Measurements from ENCODE around the gene TNIK.

The TNIK gene

GRCh38 chr3:171498921-171499320 is 38.7 kb upstream of the TNIK start:
- TF ChIP-seq ZFX (IDR thresholded peaks at IDR 0.05; ENCODE audit: borderline replicate concordance), result no peak
- TF ChIP-seq CTCF (IDR thresholded peaks at IDR 0.05), result no peak
- H3K27ac ChIP-seq, result no peak overlapping the region

GRCh38 chr3:171497468-171497867 is 37.3 kb upstream of the TNIK start:
- no peak for TF ChIP-seq ZFX (IDR thresholded peaks at IDR 0.05; ENCODE audit: borderline replicate concordance)
- TF ChIP-seq CTCF (IDR thresholded peaks at IDR 0.05), result no peak
- H3K27ac ChIP-seq, result no peak overlapping the region

DNA sequence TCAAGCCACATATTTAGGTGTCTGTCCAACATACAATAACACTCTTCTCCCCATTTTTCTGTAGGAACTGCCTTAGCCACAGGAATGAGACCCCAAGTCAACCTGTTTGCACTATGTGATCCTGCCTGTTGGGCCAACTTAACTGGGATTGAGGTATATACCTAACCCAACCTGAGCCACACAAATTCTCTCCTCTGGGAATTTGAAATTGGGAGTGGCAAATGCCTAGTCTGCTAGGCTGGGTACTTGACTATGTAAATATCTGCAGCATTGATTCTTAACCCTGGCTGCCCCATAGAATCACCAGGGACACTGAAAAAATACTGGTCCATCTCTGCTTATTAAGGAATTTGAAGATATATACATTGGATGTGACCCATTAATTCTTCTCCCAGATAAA is 35.2 kb upstream of the TNIK start:
- no peak overlapping the region for H3K27ac ChIP-seq
- TF ChIP-seq CTCF (IDR thresholded peaks at IDR 0.05), result no peak
- TF ChIP-seq ZFX (IDR thresholded peaks at IDR 0.05; ENCODE audit: borderline replicate concordance), result no peak

GRCh38 chr3:171494457-171495109 is 34.4 kb upstream of the TNIK start:
- no peak overlapping the region for H3K27ac ChIP-seq
- no peak for TF ChIP-seq CTCF (IDR thresholded peaks at IDR 0.05)

DNA sequence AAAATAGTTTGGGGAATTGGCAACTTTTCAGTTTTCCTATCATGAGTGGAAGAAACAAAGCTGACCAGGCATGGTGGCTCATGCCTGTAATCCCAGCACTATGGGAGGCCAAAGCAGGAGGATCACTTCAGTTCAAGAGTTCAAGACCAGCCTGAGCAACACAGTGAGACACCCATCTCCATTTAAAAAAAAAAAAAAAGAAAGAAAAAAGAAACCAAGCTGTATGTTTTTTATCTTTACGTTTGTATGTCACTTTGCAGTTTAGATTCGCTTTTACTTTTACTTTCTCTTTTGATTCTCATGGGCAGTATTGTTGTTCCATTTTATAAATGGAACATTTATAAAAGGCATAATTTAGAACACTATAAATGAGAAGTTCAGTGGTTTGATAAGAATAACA is 31.2 kb upstream of the TNIK start:
- H3K27ac ChIP-seq, result no peak overlapping the region
- TF ChIP-seq ZFX (IDR thresholded peaks at IDR 0.05; ENCODE audit: borderline replicate concordance), result no peak
- no peak for TF ChIP-seq CTCF (IDR thresholded peaks at IDR 0.05)

DNA sequence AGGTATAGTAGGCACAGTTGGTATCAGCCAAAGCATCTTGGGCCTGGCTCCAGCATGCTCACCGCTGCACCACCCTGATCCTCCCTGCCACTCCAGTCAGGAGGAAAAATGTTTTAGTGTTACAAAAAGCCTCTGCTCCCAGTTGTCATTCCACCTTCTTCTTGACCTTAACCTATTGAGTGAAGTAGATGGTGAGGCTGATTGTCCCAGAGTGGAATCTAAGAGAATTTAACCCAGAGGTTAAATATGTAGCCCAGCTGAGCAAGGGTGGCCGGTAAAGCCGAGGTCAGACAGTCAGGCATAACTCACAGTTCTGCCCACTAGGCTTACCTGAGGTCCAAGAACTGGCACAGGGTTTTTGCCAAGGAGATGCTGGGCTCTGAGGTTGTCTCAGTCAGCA is 30.7 kb upstream of the TNIK start:
- no peak overlapping the region for H3K27ac ChIP-seq
- TF ChIP-seq CTCF (IDR thresholded peaks at IDR 0.05) (no peak), ZFX (IDR thresholded peaks at IDR 0.05; ENCODE audit: borderline replicate concordance) (no peak)

- no peak overlapping the region for H3K27ac ChIP-seq
- no peak for TF ChIP-seq ZFX (IDR thresholded peaks at IDR 0.05; ENCODE audit: borderline replicate concordance)
- no peak for TF ChIP-seq CTCF (IDR thresholded peaks at IDR 0.05)
These were observed 29.1 kb upstream of the TNIK start for GRCh38 chr3:171489348-171489747.
